HUDEP-2 (cell line): ENCODE measurements around the gene SLC7A6.

ENCODE experiments used
- DNase-seq, 76 experiments: peaks; one replicate each; lab custom pipeline; 2025; ENCODE audit not compliant: unreplicated experiment in 76 of 76; lab: John Stamatoyannopoulos, UW

SLC7A6 gene

GRCh38 chr16:68264128-68265077 is at the start of gene SLC7A6:
SLC7A6 (plus strand) TSS chr16:68264526; CDS start chr16:68274727, 10,201 bp downstream.
- DNase-seq = peak in 74 of 76 experiments; percentile 18 to 86 (median 72)

- no peak for DNase-seq
These were observed 49.6 kb upstream of the SLC7A6 start for GRCh38 chr16:68214726-68215125.

GRCh38 chr16:68215302-68215701 is 49.0 kb upstream of the SLC7A6 start:
- DNase-seq = no peak

- DNase-seq = no peak
These were observed 48.1 kb upstream of the SLC7A6 start for GRCh38 chr16:68216240-68216639.

GRCh38 chr16:68217506-68217905 is 46.8 kb upstream of the SLC7A6 start:
- DNase-seq = no peak

- DNase-seq = no peak
These were observed 44.5 kb upstream of the SLC7A6 start for GRCh38 chr16:68219725-68220351.

GRCh38 chr16:68223072-68223471 is 41.3 kb upstream of the SLC7A6 start:
- DNase-seq = no peak

GRCh38 chr16:68226116-68226515 is 38.2 kb upstream of the SLC7A6 start:
- DNase-seq = no peak

- DNase-seq = no peak
These were observed 37.0 kb upstream of the SLC7A6 start for GRCh38 chr16:68227183-68227793.

GRCh38 chr16:68227850-68228553 is 36.3 kb upstream of the SLC7A6 start:
- DNase-seq = no peak

GRCh38 chr16:68228652-68229051 is 35.7 kb upstream of the SLC7A6 start:
- DNase-seq = peak in 1 of 76 experiments; percentile 12

GRCh38 chr16:68229431-68230175 is 34.7 kb upstream of the SLC7A6 start:
- DNase-seq = peak in 28 of 76 experiments; percentile 3 to 47 (median 30)

GRCh38 chr16:68230176-68230571 is 34.2 kb upstream of the SLC7A6 start:
- DNase-seq = no peak

GRCh38 chr16:68230956-68231355 is 33.4 kb upstream of the SLC7A6 start:
- DNase-seq = no peak

GRCh38 chr16:68231384-68232136 is 32.8 kb upstream of the SLC7A6 start:
- DNase-seq = no peak

GRCh38 chr16:68232335-68232734 is 32.0 kb upstream of the SLC7A6 start:
- no peak for DNase-seq

GRCh38 chr16:68233085-68233834 is 31.1 kb upstream of the SLC7A6 start:
- no peak for DNase-seq

GRCh38 chr16:68233835-68234187 is 30.5 kb upstream of the SLC7A6 start:
- DNase-seq = no peak
